HCEC 1CT (cell line): ENCODE measurements around the gene PRR5.
A peak's percentile ranks its signal among the peaks of the same experiment; 100 is the strongest.

Experiments used
- DNase-seq: peaks from one replicate; pipeline ENCODE4 v3.0.0-alpha.2; 2017

PRR5 gene

GRCh38 chr22:44693756-44694155 lies 8.2 kb upstream of the PRR5 start:
- DNase-seq: no peak

GRCh38 chr22:44697423-44698141 lies 4.4 kb upstream of the PRR5 start:
- peak; percentile 40 for DNase-seq

GRCh38 chr22:44698531-44699421 lies 3.2 kb upstream of the PRR5 start:
- peak; percentile 32 for DNase-seq

- DNase-seq: no peak
Observed at GRCh38 chr22:44700456-44700855, 1.5 kb upstream of the PRR5 start.

- no peak for DNase-seq
Observed at GRCh38 chr22:44701187-44701790, 715 bp upstream of the PRR5 start.

- DNase-seq: no peak
Observed at GRCh38 chr22:44702479-44703198, 635 bp downstream of the PRR5 start.

GRCh38 chr22:44703255-44703870 lies 1.4 kb downstream of the PRR5 start:
- no peak for DNase-seq

GRCh38 chr22:44704159-44705021 lies 2.4 kb downstream of the PRR5 start:
- no peak for DNase-seq

- no peak for DNase-seq
Observed at GRCh38 chr22:44705022-44705297, 3.0 kb downstream of the PRR5 start.

GRCh38 chr22:44706488-44706887 lies 4.5 kb downstream of the PRR5 start:
- DNase-seq: no peak

GRCh38 chr22:44707178-44707577 lies 5.2 kb downstream of the PRR5 start:
- DNase-seq: no peak

- peak; percentile 18 for DNase-seq
Observed at GRCh38 chr22:44707752-44708151, 5.7 kb downstream of the PRR5 start.

- no peak for DNase-seq
Observed at GRCh38 chr22:44709881-44710392, 7.9 kb downstream of the PRR5 start.

- DNase-seq: no peak
Observed at GRCh38 chr22:44710474-44711240, 8.7 kb downstream of the PRR5 start.

GRCh38 chr22:44711241-44711560 lies 9.2 kb downstream of the PRR5 start:
- no peak for DNase-seq

GRCh38 chr22:44711690-44712555 lies 9.9 kb downstream of the PRR5 start:
- DNase-seq: no peak

GRCh38 chr22:44712962-44713361 lies 11.0 kb downstream of the PRR5 start:
- no peak for DNase-seq

- DNase-seq: no peak
Observed at GRCh38 chr22:44714703-44715350, 12.8 kb downstream of the PRR5 start.

- no peak for DNase-seq
Observed at GRCh38 chr22:44718418-44718817, 16.4 kb downstream of the PRR5 start.
